HEK293 (cell line): ENCODE data around the gene HSCB.

Experiments
- CTCF ChIA-PET: fragments of 350-600 bp; formaldehyde crosslinking; extraction: SDS; loops from one replicate; lab custom pipeline; 2021; ENCODE audit warnings: antibody characterized with exemption; lab: Yijun Ruan, JAX
- POLR2A ChIA-PET: fragments of 300-600 bp; formaldehyde crosslinking; extraction: SDS; loops from one replicate; lab custom pipeline; 2020; ENCODE audit warnings: antibody characterized with exemption, inconsistent platforms; lab: Yijun Ruan, JAX
- H3K27ac ChIP-seq: fragments of 200-500 bp; sonication (Bioruptor generic); 2 replicates; pipeline ENCODE4 v1.5.1; 2014; ENCODE audit warnings: low read depth, low read length, control low read depth, inconsistent platforms; ENCODE audit errors: extremely low read depth
- H3K36me3 ChIP-seq, 2 experiments: fragments of 200-500 bp in 1 of 2; sonication (Bioruptor generic) in 1 of 2; 1 replicate in 1 of 2; 2 replicates in 1 of 2; pipeline ENCODE4 v1.5.1; 2014 to 2017; ENCODE audit warnings: inconsistent platforms in 2 of 2, low read length in 2 of 2; ENCODE audit not compliant: control insufficient read depth in 2 of 2, insufficient read depth in 1 of 2
- H3K4me1 ChIP-seq: fragments of 200-500 bp; sonication (Bioruptor generic); 2 replicates; pipeline ENCODE4 v1.5.1; 2014; ENCODE audit warnings: mild to moderate bottlenecking, low read length, inconsistent platforms; ENCODE audit not compliant: control insufficient read depth, insufficient read depth
- H3K4me3 ChIP-seq: 2 replicates; pipeline ENCODE4 v1.5.1; 2011; ENCODE audit warnings: low read depth, mild to moderate bottlenecking, control low read depth, low read length, moderate library complexity
- H3K9me3 ChIP-seq: fragments of 200-500 bp; sonication (Bioruptor generic); 2 replicates; pipeline ENCODE4 v1.5.1; 2014; ENCODE audit warnings: low read depth, low read length, inconsistent platforms; ENCODE audit not compliant: control insufficient read depth, insufficient read depth
- FEZF1 ChIP-seq: fragments of 450-650 bp; formaldehyde crosslinking; IDR thresholded peaks from 2 replicates; pipeline ENCODE4 v1.5.1; 2016; ENCODE audit warnings: missing biosample characterization, missing genetic modification characterization
- KLF1 ChIP-seq: fragments of 450-650 bp; formaldehyde crosslinking; IDR thresholded peaks from 2 replicates; pipeline ENCODE4 v1.5.1; 2016; ENCODE audit warnings: missing biosample characterization, missing genetic modification characterization
- SP2 ChIP-seq: fragments of 450-650 bp; formaldehyde crosslinking; IDR thresholded peaks from 2 replicates; pipeline ENCODE4 v1.5.1; 2016; ENCODE audit warnings: missing biosample characterization, missing genetic modification characterization
- ZFP69B ChIP-seq: fragments of 450-650 bp; formaldehyde crosslinking; IDR thresholded peaks from 2 replicates; pipeline ENCODE4 v1.5.1; 2016; ENCODE audit warnings: missing biosample characterization, missing genetic modification characterization
- ZNF132 ChIP-seq: fragments of 450-650 bp; formaldehyde crosslinking; IDR thresholded peaks from 2 replicates; pipeline ENCODE4 v1.5.1; 2017; ENCODE audit warnings: missing biosample characterization, missing genetic modification characterization, borderline replicate concordance
- ZNF221 ChIP-seq: fragments of 450-650 bp; formaldehyde crosslinking; IDR thresholded peaks from 2 replicates; pipeline ENCODE4 v1.5.1; 2017; ENCODE audit warnings: missing biosample characterization, missing genetic modification characterization, borderline replicate concordance
- ZNF350 ChIP-seq: fragments of 450-650 bp; formaldehyde crosslinking; IDR thresholded peaks from 2 replicates; pipeline ENCODE4 v1.5.0; 2017; ENCODE audit warnings: missing biosample characterization, mild to moderate bottlenecking, missing genetic modification characterization
- ZNF366 ChIP-seq: fragments of 450-650 bp; formaldehyde crosslinking; conservative IDR thresholded peaks from 2 replicates; pipeline ENCODE4 v1.5.1; 2016; ENCODE audit warnings: missing biosample characterization, missing genetic modification characterization
- ZNF555 ChIP-seq: fragments of 450-650 bp; formaldehyde crosslinking; conservative IDR thresholded peaks from 2 replicates; pipeline ENCODE4 v1.5.1; 2017; ENCODE audit warnings: missing biosample characterization, mild to moderate bottlenecking, missing genetic modification characterization, inconsistent platforms
- ZNF664 ChIP-seq: fragments of 450-650 bp; formaldehyde crosslinking; IDR thresholded peaks from 2 replicates; pipeline ENCODE4 v1.5.1; 2016; ENCODE audit warnings: missing biosample characterization, missing genetic modification characterization
- ZNF707 ChIP-seq: fragments of 450-650 bp; formaldehyde crosslinking; IDR thresholded peaks from 2 replicates; pipeline ENCODE4 v1.5.1; 2016; ENCODE audit warnings: missing biosample characterization, missing genetic modification characterization
- ZNF785 ChIP-seq: fragments of 450-650 bp; formaldehyde crosslinking; IDR thresholded peaks from 2 replicates; pipeline ENCODE4 v1.5.1; 2016; ENCODE audit warnings: missing biosample characterization, missing genetic modification characterization
- ZNF792 ChIP-seq: fragments of 450-650 bp; formaldehyde crosslinking; IDR thresholded peaks from 2 replicates; pipeline ENCODE4 v1.5.1; 2016; ENCODE audit warnings: missing biosample characterization, missing genetic modification characterization
- TF ChIP-seq, protein P1 (sequence below): fragments of 450-650 bp; formaldehyde crosslinking; optimal IDR thresholded peaks from 2 replicates; pipeline ENCODE3; 2016; ENCODE audit warnings: missing biosample characterization, mild to moderate bottlenecking, missing genetic modification characterization
- TF ChIP-seq, protein P2 (sequence below): fragments of 450-650 bp; formaldehyde crosslinking; IDR thresholded peaks from 2 replicates; pipeline ENCODE4 v1.5.1; 2016; ENCODE audit warnings: missing biosample characterization, missing genetic modification characterization
- TF ChIP-seq, protein P3 (sequence below): fragments of 450-650 bp; formaldehyde crosslinking; IDR thresholded peaks from 2 replicates; pipeline ENCODE4 v1.5.1; 2017; ENCODE audit warnings: missing biosample characterization, missing genetic modification characterization
- TF ChIP-seq, protein P4 (sequence below): fragments of 450-650 bp; formaldehyde crosslinking; conservative IDR thresholded peaks from 2 replicates; pipeline ENCODE4 v1.5.1; 2016; ENCODE audit warnings: low read depth, missing biosample characterization, missing genetic modification characterization
- TF ChIP-seq, protein P5 (sequence below): fragments of 450-650 bp; formaldehyde crosslinking; IDR thresholded peaks from 2 replicates; pipeline ENCODE4 v1.5.1; 2016; ENCODE audit warnings: missing biosample characterization, missing genetic modification characterization
- TF ChIP-seq, protein P6 (sequence below): fragments of 450-650 bp; formaldehyde crosslinking; IDR thresholded peaks from 2 replicates; pipeline ENCODE4 v1.5.1; 2016; ENCODE audit warnings: missing biosample characterization, missing genetic modification characterization

Gene HSCB

DNA sequence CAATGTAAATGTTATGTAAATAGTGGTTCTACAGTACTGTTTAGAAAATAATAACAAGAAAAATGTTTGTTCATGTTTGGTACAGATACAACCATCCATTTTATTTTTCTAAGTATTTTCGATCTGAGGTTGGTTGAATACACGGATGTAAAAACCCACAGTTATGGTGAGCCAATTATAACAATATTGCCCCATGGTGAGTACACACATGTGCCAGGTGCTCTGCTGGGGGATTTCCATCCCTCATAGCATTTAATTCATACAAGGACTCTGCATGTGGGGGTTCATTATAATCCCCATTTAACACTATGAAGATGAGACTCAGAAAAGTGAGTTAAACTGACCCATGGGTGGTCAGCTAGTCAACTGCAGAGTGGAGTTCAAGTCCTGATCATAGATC lies 38.9 kb upstream of the HSCB start:
- ChIA-PET CTCF (no interaction called here), POLR2A (interaction anchor here (0.6 kb wide), 1 partner anchor 97 kb away, joined by 7 read pairs; no protein-coding TSS in a partner anchor)
- TF ChIP-seq ZNF366 (no peak), ZNF350 (no peak), ZNF221 (tag by site-specific recombination) (no peak), SP2 (tag by site-specific recombination) (no peak), ZFP69B (tag by site-specific recombination) (no peak), ZNF555 (tag by site-specific recombination) (no peak), FEZF1 (tag by site-specific recombination) (no peak), ZNF132 (no peak), ZNF664 (tag by site-specific recombination) (no peak), ZNF792 (tag by site-specific recombination) (no peak), ZNF785 (tag by site-specific recombination) (no peak), KLF1 (tag by site-specific recombination) (no peak), ZNF707 (tag by site-specific recombination) (no peak)
- TF ChIP-seq, protein P1, sequence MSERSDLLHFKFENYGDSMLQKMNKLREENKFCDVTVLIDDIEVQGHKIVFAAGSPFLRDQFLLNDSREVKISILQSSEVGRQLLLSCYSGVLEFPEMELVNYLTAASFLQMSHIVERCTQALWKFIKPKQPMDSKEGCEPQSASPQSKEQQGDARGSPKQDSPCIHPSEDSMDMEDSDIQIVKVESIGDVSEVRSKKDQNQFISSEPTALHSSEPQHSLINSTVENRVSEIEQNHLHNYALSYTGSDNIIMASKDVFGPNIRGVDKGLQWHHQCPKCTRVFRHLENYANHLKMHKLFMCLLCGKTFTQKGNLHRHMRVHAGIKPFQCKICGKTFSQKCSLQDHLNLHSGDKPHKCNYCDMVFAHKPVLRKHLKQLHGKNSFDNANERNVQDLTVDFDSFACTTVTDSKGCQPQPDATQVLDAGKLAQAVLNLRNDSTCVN (tag by site-specific recombination), result no peak
- TF ChIP-seq, protein P2, sequence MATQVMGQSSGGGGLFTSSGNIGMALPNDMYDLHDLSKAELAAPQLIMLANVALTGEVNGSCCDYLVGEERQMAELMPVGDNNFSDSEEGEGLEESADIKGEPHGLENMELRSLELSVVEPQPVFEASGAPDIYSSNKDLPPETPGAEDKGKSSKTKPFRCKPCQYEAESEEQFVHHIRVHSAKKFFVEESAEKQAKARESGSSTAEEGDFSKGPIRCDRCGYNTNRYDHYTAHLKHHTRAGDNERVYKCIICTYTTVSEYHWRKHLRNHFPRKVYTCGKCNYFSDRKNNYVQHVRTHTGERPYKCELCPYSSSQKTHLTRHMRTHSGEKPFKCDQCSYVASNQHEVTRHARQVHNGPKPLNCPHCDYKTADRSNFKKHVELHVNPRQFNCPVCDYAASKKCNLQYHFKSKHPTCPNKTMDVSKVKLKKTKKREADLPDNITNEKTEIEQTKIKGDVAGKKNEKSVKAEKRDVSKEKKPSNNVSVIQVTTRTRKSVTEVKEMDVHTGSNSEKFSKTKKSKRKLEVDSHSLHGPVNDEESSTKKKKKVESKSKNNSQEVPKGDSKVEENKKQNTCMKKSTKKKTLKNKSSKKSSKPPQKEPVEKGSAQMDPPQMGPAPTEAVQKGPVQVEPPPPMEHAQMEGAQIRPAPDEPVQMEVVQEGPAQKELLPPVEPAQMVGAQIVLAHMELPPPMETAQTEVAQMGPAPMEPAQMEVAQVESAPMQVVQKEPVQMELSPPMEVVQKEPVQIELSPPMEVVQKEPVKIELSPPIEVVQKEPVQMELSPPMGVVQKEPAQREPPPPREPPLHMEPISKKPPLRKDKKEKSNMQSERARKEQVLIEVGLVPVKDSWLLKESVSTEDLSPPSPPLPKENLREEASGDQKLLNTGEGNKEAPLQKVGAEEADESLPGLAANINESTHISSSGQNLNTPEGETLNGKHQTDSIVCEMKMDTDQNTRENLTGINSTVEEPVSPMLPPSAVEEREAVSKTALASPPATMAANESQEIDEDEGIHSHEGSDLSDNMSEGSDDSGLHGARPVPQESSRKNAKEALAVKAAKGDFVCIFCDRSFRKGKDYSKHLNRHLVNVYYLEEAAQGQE (tag by site-specific recombination), result no peak
- TF ChIP-seq, protein P3, sequence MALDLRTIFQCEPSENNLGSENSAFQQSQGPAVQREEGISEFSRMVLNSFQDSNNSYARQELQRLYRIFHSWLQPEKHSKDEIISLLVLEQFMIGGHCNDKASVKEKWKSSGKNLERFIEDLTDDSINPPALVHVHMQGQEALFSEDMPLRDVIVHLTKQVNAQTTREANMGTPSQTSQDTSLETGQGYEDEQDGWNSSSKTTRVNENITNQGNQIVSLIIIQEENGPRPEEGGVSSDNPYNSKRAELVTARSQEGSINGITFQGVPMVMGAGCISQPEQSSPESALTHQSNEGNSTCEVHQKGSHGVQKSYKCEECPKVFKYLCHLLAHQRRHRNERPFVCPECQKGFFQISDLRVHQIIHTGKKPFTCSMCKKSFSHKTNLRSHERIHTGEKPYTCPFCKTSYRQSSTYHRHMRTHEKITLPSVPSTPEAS (tag by site-specific recombination), result no peak
- TF ChIP-seq, protein P4, sequence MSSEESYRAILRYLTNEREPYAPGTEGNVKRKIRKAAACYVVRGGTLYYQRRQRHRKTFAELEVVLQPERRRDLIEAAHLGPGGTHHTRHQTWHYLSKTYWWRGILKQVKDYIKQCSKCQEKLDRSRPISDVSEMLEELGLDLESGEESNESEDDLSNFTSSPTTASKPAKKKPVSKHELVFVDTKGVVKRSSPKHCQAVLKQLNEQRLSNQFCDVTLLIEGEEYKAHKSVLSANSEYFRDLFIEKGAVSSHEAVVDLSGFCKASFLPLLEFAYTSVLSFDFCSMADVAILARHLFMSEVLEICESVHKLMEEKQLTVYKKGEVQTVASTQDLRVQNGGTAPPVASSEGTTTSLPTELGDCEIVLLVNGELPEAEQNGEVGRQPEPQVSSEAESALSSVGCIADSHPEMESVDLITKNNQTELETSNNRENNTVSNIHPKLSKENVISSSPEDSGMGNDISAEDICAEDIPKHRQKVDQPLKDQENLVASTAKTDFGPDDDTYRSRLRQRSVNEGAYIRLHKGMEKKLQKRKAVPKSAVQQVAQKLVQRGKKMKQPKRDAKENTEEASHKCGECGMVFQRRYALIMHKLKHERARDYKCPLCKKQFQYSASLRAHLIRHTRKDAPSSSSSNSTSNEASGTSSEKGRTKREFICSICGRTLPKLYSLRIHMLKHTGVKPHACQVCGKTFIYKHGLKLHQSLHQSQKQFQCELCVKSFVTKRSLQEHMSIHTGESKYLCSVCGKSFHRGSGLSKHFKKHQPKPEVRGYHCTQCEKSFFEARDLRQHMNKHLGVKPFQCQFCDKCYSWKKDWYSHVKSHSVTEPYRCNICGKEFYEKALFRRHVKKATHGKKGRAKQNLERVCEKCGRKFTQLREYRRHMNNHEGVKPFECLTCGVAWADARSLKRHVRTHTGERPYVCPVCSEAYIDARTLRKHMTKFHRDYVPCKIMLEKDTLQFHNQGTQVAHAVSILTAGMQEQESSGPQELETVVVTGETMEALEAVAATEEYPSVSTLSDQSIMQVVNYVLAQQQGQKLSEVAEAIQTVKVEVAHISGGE (tag by site-specific recombination), result no peak
- TF ChIP-seq, protein P5, sequence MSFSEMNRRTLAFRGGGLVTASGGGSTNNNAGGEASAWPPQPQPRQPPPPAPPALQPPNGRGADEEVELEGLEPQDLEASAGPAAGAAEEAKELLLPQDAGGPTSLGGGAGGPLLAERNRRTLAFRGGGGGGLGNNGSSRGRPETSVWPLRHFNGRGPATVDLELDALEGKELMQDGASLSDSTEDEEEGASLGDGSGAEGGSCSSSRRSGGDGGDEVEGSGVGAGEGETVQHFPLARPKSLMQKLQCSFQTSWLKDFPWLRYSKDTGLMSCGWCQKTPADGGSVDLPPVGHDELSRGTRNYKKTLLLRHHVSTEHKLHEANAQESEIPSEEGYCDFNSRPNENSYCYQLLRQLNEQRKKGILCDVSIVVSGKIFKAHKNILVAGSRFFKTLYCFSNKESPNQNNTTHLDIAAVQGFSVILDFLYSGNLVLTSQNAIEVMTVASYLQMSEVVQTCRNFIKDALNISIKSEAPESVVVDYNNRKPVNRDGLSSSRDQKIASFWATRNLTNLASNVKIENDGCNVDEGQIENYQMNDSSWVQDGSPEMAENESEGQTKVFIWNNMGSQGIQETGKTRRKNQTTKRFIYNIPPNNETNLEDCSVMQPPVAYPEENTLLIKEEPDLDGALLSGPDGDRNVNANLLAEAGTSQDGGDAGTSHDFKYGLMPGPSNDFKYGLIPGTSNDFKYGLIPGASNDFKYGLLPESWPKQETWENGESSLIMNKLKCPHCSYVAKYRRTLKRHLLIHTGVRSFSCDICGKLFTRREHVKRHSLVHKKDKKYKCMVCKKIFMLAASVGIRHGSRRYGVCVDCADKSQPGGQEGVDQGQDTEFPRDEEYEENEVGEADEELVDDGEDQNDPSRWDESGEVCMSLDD, result no peak
- TF ChIP-seq, protein P6, sequence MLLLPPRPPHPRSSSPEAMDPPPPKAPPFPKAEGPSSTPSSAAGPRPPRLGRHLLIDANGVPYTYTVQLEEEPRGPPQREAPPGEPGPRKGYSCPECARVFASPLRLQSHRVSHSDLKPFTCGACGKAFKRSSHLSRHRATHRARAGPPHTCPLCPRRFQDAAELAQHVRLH, result no peak
- Histone ChIP-seq H3K27ac (no peak overlapping the region), H3K4me1 (no peaks in the 10 kb centered on the region), H3K9me3 (no peaks in the 10 kb centered on the region), H3K4me3 (no peak overlapping the region), H3K36me3 (peaks cover 16 to 58% of the 10 kb centered on the region in 2 experiments; a peak in 2 of 3 replicates)
